ENCODE results near the gene ETV5.

DNA sequence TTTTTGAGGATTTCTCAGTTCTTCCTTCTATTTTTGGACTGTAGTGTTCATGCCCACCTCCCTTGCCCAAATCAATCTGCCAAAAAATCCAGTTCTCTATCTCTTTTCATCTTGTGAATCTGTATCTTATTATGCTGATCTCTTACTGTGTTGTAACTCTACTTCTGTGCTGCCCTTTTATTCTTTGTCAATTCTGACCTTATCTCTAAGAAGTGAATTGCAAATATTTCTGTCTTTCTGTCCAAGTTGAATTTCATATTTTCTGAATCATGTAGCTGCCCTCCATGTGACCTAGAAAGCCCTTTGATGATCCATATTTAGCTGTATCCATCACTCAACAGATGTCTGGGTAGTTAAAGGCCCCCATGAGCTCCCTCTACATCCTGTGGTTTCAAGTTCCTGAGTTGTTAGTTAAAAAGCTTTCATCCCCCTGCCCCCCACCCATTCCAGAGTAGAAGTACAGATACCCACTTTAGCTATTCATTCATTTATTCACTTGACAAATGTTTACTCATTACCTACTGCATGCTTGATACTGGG, 33.6 kb upstream of the ETV5 start:
- TF ChIP-seq, protein P1, sequence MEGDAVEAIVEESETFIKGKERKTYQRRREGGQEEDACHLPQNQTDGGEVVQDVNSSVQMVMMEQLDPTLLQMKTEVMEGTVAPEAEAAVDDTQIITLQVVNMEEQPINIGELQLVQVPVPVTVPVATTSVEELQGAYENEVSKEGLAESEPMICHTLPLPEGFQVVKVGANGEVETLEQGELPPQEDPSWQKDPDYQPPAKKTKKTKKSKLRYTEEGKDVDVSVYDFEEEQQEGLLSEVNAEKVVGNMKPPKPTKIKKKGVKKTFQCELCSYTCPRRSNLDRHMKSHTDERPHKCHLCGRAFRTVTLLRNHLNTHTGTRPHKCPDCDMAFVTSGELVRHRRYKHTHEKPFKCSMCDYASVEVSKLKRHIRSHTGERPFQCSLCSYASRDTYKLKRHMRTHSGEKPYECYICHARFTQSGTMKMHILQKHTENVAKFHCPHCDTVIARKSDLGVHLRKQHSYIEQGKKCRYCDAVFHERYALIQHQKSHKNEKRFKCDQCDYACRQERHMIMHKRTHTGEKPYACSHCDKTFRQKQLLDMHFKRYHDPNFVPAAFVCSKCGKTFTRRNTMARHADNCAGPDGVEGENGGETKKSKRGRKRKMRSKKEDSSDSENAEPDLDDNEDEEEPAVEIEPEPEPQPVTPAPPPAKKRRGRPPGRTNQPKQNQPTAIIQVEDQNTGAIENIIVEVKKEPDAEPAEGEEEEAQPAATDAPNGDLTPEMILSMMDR (IDR thresholded peaks at IDR 0.05; ENCODE audit: poor library complexity, severe bottlenecking), result no peak
- TF ChIP-seq TAF1 (IDR thresholded peaks at IDR 0.05; ENCODE audit: low read depth) (no peak), RAD21 (conservative IDR thresholded peaks at IDR 0.05) (no peak), MXI1 (conservative IDR thresholded peaks at IDR 0.05; ENCODE audit: poor library complexity, severe bottlenecking) (no peak), POLR2AphosphoS5 (IDR thresholded peaks at IDR 0.05) (no peak), SMC3 (conservative IDR thresholded peaks at IDR 0.05; ENCODE audit: poor library complexity) (no peak), EP300 (conservative IDR thresholded peaks at IDR 0.05; ENCODE audit: poor library complexity, severe bottlenecking) (no peak)
- TF ChIP-seq, protein P2, sequence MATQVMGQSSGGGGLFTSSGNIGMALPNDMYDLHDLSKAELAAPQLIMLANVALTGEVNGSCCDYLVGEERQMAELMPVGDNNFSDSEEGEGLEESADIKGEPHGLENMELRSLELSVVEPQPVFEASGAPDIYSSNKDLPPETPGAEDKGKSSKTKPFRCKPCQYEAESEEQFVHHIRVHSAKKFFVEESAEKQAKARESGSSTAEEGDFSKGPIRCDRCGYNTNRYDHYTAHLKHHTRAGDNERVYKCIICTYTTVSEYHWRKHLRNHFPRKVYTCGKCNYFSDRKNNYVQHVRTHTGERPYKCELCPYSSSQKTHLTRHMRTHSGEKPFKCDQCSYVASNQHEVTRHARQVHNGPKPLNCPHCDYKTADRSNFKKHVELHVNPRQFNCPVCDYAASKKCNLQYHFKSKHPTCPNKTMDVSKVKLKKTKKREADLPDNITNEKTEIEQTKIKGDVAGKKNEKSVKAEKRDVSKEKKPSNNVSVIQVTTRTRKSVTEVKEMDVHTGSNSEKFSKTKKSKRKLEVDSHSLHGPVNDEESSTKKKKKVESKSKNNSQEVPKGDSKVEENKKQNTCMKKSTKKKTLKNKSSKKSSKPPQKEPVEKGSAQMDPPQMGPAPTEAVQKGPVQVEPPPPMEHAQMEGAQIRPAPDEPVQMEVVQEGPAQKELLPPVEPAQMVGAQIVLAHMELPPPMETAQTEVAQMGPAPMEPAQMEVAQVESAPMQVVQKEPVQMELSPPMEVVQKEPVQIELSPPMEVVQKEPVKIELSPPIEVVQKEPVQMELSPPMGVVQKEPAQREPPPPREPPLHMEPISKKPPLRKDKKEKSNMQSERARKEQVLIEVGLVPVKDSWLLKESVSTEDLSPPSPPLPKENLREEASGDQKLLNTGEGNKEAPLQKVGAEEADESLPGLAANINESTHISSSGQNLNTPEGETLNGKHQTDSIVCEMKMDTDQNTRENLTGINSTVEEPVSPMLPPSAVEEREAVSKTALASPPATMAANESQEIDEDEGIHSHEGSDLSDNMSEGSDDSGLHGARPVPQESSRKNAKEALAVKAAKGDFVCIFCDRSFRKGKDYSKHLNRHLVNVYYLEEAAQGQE (IDR thresholded peaks at IDR 0.05; ENCODE audit: borderline replicate concordance), result no peak
